Ascending aorta (tissue), 2 donors: Measurements from ENCODE around the gene ARPC1B. TPM values are rescaled to one million over a fixed set of nuclear protein-coding genes. Genes with fewer than 3 reads are reported as not detected.
"Not testable (repeated sequence)": the region's sequence is repeated elsewhere in the genome, so short reads cannot be mapped to it uniquely, and the experiment has no call there.

Experiments
- DNase-seq, 2 donors: peaks; one replicate each; pipeline ENCODE4 v3.0.0-alpha.2; 2019; ENCODE audit warnings: low spot score in 2 of 2
- H3K27ac ChIP-seq, 2 donors: fragments of 200-600 bp; sonication (generic); one replicate each; pipeline ENCODE4 v1.5.1; 2016 to 2017; ENCODE audit warnings: mild to moderate bottlenecking in 1 of 2
- H3K27me3 ChIP-seq: fragments of 200-600 bp; sonication (generic); one replicate; pipeline ENCODE4 v1.5.1; 2017
- H3K36me3 ChIP-seq, 2 donors: fragments of 200-600 bp; sonication (generic); one replicate each; pipeline ENCODE4 v1.5.1; 2016
- H3K4me1 ChIP-seq, 2 donors: fragments of 200-600 bp; sonication (generic); one replicate each; pipeline ENCODE4 v1.5.1; 2016 to 2017; ENCODE audit warnings: mild to moderate bottlenecking in 1 of 2
- H3K4me3 ChIP-seq, 2 donors: fragments of 200-600 bp; sonication (generic); one replicate each; pipeline ENCODE4 v1.5.1; 2016 to 2017; ENCODE audit warnings: mild to moderate bottlenecking in 1 of 2
- H3K9me3 ChIP-seq, 2 donors: fragments of 200-600 bp; sonication (generic); one replicate each; pipeline ENCODE4 v1.5.1; 2016
- intact Hi-C: fragments of 100-400 bp; cut with DNase I; formaldehyde crosslinking; loops from one replicate; pipeline ENCODE4 v1.15.1; 2023
- total RNA-seq: library from RNA; depleted of rRNA; stranded (reverse); fragments of >200 nt; gene quantifications from one replicate; pipeline ENCODE4 v1.1.0, GENCODE V29; 2016
- TF ChIP-seq, protein P1 (sequence below), 3 experiments: fragments of 200-600 bp in 2 of 3; fragments of 450-650 bp in 1 of 3; sonication (generic) in 2 of 3; IDR thresholded peaks; one replicate each; pipeline ENCODE4 v1.5.1; 2016 to 2019; ENCODE audit warnings: antibody characterized with exemption in 3 of 3, mild to moderate bottlenecking in 1 of 3, moderate library complexity in 1 of 3

Gene ARPC1B
- 360 TPM for total RNA-seq

DNA sequence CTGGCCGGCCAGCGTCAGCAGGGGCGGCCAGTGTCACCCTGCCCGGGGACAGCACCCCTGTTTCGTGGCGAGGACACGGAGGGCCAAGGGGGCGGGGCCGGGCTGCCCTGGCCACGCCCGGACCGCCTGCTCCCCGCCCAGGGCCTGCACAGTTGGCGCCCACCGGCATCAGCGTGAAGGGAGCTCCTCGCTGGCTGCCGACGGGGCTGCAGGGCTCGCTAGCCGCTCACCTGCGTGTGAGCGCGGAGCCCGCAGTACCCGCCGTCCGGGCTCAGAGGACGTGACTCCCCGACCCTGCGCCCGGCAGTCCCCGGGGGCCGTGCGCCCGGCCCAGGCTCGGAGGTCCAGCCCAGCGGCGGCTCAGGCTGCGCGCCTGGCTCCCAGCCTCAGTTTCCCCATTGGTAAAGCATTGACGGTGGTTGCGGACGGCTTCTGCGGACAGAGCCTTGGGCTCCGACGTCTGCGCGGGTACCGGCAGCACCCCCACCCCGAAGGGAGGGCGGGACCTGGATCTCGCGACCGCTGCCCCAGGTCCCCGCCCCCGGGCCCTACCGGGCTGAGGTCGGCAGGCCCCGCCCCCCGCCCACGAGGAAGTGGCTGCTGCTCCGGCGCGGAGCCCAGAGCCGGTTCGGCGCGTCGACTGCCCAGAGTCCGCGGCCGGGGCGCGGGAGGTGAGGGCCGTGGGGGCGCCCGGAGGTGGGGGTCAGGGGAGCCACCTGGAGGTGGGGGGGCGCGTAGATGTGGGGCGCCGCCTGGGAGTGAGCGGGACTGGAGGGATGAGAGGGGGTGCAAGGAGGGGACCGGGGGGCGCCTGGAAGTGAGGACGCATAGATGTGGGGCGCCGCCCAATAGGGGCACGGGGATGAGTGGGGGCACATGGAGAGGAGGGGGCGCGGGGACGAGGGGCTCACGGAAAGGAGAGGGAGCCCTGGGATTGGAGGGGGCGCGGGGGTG lies at the start of gene ARPC1B:
ARPC1B (plus strand) TSS at position 620 of the 954 bp plus-strand sequence. CDS start 10,985 bp downstream, outside the sequence.
- intact Hi-C loops, result loop anchor here (1.0 kb wide), 2 partner anchors 34 to 49 kb away; partner anchors contain the start of genes ARPC1A, BUD31 and PDAP1
- Histone ChIP-seq H3K36me3 (peaks cover 4 to 9% of the 10 kb centered on the region in 2 donors), H3K27me3 (no peaks in the 10 kb centered on the region), H3K4me1 (peaks cover under 1 to 17% of the 10 kb centered on the region in 2 donors), H3K4me3 (peak within 1 kb of the TSS; percentile 88 to 94), H3K9me3 (no peaks in the 10 kb centered on the region), H3K27ac (peak within 1 kb of the TSS; percentile 87 to 97)
- peak; percentile 47 to 92 for DNase-seq
- TF ChIP-seq, protein P1, sequence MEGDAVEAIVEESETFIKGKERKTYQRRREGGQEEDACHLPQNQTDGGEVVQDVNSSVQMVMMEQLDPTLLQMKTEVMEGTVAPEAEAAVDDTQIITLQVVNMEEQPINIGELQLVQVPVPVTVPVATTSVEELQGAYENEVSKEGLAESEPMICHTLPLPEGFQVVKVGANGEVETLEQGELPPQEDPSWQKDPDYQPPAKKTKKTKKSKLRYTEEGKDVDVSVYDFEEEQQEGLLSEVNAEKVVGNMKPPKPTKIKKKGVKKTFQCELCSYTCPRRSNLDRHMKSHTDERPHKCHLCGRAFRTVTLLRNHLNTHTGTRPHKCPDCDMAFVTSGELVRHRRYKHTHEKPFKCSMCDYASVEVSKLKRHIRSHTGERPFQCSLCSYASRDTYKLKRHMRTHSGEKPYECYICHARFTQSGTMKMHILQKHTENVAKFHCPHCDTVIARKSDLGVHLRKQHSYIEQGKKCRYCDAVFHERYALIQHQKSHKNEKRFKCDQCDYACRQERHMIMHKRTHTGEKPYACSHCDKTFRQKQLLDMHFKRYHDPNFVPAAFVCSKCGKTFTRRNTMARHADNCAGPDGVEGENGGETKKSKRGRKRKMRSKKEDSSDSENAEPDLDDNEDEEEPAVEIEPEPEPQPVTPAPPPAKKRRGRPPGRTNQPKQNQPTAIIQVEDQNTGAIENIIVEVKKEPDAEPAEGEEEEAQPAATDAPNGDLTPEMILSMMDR (IDR thresholded peaks at IDR 0.05), result no peak

DNA sequence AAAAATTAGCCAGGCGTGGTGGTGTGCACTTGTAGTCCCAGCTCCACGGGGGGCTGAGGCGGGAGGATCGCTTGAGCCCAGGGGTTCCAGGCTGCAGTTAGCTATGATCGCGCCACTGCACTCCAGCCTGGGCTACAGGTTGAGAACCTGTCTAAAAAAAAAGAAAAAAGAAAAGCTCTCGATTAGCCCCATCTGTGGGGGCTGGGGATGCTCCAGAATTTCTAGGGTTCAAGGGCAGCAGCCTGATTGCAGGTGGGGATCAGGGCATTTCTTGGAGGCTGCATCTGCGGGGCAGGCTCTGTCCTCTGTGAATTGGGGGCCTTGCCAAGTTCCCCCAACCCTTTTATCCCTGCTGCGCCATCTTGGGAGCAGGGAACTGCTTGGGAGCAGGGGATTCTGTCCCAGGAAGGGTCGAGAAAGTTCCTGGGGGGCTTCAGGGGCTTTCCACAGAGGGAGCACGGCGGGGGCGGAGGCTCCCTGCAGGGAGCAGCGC lies 49.5 kb upstream of the ARPC1B start:
- Histone ChIP-seq H3K4me1 (peaks cover 11 to 33% of the 10 kb centered on the region in 2 donors), H3K9me3 (no peaks in the 10 kb centered on the region), H3K27me3 (no peaks in the 10 kb centered on the region), H3K36me3 (no peaks in the 10 kb centered on the region), H3K4me3 (peak overlapping the region; percentile 78 to 82), H3K27ac (peak overlapping the region; percentile 84 to 85)
- intact Hi-C loops, result loop anchor here (1.0 to 5.0 kb wide), 2 partner anchors 50 to 82 kb away; partner anchors contain the start of genes BUD31 and PDAP1
- DNase-seq, result no peak
- TF ChIP-seq, protein P1 (IDR thresholded peaks at IDR 0.05), result no peak

DNA sequence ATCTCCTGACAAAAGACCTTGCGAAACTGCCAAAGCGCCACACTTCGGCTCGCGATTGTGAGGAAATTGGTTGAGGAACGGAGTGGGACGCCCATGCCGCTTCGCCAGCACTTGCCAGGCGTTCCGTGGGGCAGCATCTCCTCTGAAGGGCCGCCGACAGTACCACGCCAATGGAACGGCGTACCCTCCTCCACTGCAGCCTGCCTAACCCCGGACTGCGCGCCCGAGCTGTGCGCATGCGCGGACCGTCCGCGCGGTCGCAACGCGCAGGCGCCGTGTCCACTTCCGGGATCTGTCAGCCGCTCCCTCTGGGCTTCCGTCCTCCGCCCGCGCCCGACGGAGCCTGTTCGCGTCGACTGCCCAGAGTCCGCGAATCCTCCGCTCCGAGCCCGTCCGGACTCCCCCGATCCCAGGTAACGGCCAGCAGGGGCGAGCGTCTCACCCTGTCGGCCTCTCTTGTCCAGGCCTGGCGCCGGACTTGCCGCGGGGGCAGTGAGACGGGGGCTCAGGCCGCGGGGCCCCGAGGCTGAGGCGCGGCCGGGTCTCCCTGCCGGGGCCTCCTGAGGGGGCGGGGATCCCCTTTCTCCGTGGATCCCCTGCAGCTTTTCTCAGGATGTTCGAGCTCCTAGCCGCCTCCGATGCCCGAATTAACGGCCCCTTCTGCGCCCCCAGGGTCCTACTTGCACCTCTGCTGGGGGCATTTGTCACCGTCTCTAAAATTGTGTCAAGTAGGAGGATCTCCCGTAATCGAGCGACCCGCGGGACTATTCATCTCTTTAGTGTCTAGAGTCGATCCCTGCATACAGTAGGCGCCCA lies 48.7 kb upstream of the ARPC1B start, which contains the start of gene ARPC1A:
ARPC1A (plus strand) TSS at position 307 of the 816 bp plus-strand sequence. CDS start 7,456 bp downstream, outside the sequence.
- peaks cover 11 to 41% of the 10 kb centered on the region in 2 donors for H3K4me1 ChIP-seq
- no peaks in the 10 kb centered on the region for H3K27me3 ChIP-seq
- intact Hi-C loops, result loop anchor here (1.0 to 5.0 kb wide), 2 partner anchors 50 to 82 kb away; partner anchors contain the start of genes BUD31 and PDAP1
- peak within 1 kb of the TSS; percentile 78 to 82 for H3K4me3 ChIP-seq
- H3K9me3 ChIP-seq, result no peaks in the 10 kb centered on the region
- H3K36me3 ChIP-seq, result no peaks in the 10 kb centered on the region
- DNase-seq, result peak; percentile 49 to 94
- TF ChIP-seq, protein P1 (IDR thresholded peaks at IDR 0.05), result peak; percentile 10 to 48 (median 27)
- H3K27ac ChIP-seq, result peak within 1 kb of the TSS; percentile 84 to 85

DNA sequence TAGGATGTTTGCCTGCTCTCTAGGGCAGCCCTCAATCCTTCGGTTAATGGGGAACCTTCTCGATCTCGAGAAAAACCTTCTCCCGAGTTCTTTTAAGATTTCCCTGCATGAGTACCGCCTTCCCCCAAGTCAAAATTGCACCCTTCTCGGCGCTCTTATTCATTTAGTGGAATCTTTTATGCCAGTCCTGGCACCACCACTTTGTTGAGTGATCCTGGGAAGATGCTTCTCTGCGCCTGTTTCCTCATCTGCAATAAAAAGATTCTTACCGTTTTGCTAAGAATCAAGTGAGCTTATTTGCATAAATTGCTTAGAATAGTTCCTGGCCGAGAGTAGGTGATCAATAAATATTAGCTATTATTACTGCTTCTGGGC lies 48.1 kb upstream of the ARPC1B start:
- no peak for DNase-seq
- Histone ChIP-seq H3K27ac (peak overlapping the region; percentile 84 to 85), H3K4me3 (peak overlapping the region; percentile 78 to 82), H3K36me3 (no peaks in the 10 kb centered on the region), H3K27me3 (no peaks in the 10 kb centered on the region), H3K4me1 (peaks cover 11 to 41% of the 10 kb centered on the region in 2 donors), H3K9me3 (no peaks in the 10 kb centered on the region)
- intact Hi-C loops, result loop anchor here (5.0 kb wide), 1 partner anchor 81 kb away; the partner anchor contains the start of genes BUD31 and PDAP1
- TF ChIP-seq, protein P1 (IDR thresholded peaks at IDR 0.05), result no peak

DNA sequence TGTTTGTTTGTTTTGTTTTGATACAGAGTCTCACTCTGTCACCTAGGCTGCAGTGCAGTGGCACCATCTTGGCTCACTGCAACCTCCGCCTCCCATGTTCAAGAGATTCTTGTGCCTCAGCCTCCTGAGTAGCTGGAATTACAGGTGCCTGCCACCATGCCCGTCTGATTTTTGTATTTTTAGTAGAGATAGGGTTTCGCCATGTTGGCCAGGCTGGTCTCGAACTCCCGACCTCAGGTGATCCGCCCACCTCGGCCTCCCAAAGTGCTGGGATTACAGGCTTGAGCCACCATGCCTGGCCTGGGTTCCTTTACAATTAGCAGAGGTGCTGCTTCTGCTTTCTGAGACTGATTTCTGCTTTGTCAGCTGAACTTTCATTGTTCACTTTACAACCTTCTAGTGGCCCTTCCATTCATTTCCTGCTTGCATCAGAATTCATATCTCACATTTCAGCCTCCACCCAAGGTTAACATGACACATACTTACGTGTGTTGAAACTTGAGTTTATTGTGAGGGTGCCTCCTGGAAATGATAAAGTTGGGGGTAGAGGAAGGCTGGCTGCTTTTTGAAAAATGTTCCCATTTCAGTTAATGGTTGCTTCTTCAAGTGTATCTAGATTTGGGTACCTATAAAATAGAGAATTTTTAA lies 44.1 kb upstream of the ARPC1B start:
- Histone ChIP-seq H3K36me3 (peaks cover 22 to 23% of the 10 kb centered on the region in 2 donors), H3K27ac (peak overlapping the region in 1 of 2 donors; percentile 41), H3K4me1 (peaks cover 8 to 34% of the 10 kb centered on the region in 2 donors)
- intact Hi-C loops, H3K9me3 ChIP-seq, H3K27me3 ChIP-seq, DNase-seq, H3K4me3 ChIP-seq: not testable (repeated sequence)
